ENCODE measurements around the gene PRELID1.
"Not testable (repeated sequence)": the region's sequence is repeated elsewhere in the genome, so short reads cannot be mapped to it uniquely, and the experiment has no call there.

The PRELID1 gene

DNA sequence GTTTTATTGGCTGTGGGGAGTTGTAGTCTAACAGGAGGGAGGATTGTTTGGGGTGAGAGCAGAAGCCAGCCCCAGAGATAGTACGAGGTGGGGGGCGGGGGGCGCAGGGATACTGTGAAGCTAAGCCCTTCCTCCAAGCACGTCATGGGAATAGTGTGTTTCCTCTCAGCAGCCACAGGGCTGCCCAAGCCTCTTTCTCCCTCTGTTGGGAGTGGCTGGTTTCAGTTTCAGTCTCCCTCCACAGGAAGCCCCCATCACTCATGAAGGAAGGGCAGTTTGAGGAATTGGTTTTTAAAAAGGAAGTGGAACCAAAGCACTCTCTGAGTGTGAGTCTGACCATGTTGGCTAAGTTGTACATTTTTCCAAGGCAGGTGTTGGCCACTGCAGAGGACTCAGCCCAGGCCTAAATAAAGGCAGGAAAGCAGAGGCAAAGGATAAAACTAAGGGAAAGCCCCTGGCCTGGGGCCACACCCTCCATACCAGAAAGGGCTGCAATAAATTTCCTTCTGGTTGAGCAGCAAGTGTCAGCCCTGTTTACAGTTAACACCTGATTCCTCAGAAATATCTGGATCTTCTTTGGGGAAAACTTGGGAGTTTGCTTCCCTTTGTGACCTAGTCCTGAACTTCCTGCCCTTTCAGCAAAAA, 3.2 kb upstream of the PRELID1 start:
- DNase-seq (ENCODE audit: low read depth in 2 of 2) = no peak

DNA sequence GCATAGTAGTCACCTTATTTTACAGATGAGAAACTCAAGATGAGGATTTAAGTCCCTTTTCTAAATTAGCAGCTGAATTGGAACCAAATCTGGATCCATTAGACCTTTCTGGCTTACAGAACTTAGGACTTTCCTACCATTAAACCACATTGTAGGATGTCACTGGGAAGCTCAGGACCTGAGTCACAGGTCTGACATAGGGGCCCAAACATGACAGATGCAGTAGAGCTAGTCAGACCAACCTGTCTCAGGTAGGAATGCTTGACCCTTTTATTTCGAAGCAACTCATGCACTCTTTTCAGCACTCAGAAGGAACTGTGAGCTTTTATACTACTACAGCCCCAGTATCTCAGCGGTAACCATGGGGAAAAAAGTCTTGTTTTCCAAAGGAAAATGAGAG, 2.6 kb upstream of the PRELID1 start:
- DNase-seq (ENCODE audit: low read depth in 2 of 2) = no peak

DNA sequence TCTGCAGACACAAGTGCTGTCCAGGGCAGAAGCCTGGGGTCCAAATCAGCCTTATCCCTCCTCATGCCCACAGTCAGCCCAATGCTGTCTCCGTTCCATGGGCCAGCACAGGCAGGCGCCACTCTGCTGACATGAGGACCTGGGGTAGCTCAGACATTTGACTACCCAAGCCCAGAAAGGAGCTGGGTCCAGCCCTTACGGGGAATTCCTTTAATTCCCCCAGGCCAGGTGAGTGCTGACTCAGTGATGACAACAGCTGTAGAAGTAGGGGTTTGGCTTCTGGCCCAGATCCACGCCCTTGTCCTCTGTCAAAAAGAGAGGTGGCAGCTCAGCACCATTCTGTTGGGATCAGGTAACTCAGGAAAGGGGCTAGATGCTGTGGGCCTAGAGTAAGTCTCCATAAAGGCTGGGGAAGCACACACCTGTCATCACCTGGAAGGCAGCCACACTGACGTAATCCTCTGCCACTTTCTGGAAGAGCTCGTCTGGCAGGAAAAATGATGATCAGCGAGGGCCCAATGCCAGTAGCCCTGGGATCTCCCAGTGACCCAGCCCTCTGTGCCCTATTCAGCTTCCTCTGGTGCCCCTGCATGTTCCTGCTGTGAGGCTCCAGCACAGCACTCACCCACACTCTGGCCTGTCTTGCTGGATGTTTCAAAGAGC, 2.0 kb upstream of the PRELID1 start:
- DNase-seq (ENCODE audit: low read depth in 2 of 2) = no peak

- DNase-seq (ENCODE audit: low read depth in 2 of 2) = no peak
Observed at GRCh38 chr5:177302354-177303110, 1.1 kb upstream of the PRELID1 start.

GRCh38 chr5:177303925-177304391, 359 bp downstream of the PRELID1 start:
- no peak for DNase-seq (ENCODE audit: low read depth in 2 of 2)

DNA sequence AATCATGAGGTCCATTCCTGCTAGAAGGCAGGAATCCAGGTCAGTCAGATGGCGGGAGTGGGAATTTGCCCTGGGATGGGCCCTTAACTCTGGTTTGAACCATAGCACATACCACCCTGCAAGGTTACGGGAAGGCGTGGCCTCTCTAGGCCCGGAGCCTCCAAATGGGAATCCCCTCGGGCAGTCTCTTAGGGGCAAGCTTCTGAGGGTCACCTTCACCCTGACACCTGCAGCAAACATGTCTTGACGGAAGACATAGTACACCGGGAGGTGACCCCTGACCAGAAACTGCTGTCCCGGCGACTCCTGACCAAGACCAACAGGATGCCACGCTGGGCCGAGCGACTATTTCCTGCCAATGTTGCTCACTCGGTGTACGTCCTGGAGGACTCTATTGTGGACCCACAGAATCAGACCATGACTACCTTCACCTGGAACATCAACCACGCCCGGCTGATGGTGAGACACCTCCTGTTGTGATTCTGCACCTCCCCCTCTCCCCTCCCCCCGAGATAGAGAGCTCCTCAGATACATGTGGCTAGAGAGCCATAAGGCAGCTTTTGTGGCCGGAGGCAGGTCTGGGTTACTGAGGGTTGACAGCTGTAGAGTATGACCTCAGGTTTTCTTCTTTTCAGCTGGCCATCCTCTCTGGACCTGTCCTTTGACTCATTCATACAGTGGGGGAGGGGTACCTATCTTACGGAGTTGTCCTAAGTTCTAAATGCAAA, 957 bp downstream of the PRELID1 start:
- no peak for DNase-seq (ENCODE audit: low read depth in 2 of 2)

- not testable (repeated sequence) for DNase-seq (ENCODE audit: low read depth in 2 of 2)
Observed at GRCh38 chr5:177306103-177306640, 2.6 kb downstream of the PRELID1 start.

- DNase-seq (ENCODE audit: low read depth in 2 of 2) = no peak
Observed at GRCh38 chr5:177306674-177307543, 3.3 kb downstream of the PRELID1 start.

DNA sequence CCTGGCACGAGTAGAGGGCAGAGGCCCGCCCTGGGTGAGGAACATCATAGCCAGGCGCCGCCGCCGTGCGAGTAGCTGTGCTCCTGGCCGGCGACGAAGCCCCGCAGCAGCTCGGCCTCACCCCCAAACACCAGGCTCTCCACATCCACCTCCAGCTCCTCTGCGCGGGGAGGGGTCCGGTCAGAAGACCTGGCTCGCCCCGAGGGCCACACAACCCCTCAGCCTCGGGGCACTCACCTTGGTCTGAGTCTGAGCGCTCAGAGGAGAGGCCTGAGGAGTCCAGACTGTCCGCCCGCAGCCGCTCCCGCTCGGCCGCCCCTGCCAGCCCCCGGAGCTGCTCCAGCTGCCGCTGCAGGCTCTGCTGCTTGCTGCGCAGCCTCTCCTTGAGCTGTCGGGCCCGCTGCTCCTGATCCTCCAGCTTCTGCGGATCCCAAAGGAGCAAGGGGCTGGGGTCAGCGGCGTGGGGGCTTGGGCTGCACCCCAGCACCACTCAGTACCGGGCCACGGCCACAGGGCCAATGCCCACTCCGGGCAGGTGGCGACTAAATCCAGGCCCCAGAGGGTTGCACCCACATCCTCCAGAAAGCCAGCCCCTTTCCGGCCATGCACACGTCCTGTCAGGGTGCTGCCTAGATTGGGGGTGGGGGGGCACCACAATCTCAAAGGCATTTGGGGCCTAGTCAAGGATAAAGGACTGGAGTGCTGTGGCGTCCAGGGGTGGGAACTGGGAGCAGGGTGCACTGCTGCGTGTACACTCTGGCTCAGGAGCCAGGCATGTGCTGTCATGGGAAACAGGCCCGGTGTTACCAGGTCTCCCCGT, 4.2 kb downstream of the PRELID1 start:
- no peak for DNase-seq (ENCODE audit: low read depth in 2 of 2)

DNA sequence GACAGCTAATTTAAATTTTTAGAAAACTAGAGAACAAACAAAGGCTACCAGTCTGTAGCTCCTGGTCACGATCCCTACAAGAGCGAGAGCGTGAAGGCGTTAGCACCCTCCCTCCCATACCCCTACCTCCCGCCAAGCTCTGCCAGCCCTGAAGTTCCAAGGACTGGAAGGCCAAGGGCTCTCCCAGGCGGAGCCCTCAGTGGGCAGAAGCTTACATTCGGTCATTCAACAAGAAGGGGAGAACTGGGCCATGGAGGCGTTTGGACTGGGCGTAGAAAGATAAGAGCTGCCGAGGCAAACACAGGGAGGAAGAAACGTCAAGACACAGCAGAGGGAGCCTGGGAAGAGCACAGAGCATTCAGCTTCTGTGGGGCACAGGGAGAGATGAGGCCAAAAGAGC, 5.1 kb downstream of the PRELID1 start:
- no peak for DNase-seq (ENCODE audit: low read depth in 2 of 2)

DNA sequence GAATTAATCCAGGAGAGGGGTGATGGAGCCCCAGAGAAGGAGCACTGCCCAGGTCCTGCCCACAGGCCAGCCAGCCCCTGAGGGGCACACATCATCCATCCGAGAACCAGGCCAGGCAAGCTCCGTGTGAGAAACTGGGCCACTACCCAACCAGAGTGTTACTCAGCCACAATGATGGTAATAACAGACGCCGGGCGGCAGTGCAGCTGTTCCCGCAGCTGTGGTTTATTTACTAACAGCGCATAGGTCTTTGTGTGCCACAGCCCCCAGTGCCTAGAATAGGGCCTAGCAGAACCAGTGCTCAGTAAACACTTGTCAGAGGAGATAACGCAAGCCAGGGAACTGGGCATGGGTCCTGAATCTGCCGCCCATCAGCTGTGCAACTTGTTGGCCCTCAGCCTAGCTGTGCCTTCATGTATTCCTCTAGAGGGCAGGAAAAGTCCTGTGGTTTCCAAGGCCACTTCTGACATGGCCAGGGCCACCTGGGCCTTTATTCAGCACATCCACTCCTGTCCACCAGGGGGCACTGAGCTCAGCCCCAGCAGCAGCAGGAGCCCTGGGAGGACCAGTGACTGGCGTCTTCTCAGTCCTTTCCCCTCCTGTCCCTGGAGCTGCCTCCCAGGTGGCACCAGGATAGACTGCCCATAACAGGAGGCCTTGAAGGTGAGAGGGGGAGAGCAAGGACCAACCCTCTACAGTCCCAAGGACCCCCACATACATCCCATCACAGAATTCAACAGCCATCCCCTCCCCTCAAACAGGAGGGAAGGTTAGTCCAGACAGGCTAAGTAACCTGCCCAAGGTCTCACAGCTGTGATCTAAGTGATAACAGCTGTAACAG, 6.0 kb downstream of the PRELID1 start:
- DNase-seq (ENCODE audit: low read depth in 2 of 2) = peak; percentile 51 to 64

- DNase-seq (ENCODE audit: low read depth in 2 of 2) = no peak
Observed at GRCh38 chr5:177310332-177310731, 6.7 kb downstream of the PRELID1 start.

GRCh38 chr5:177310757-177311391, 7.3 kb downstream of the PRELID1 start:
- DNase-seq (ENCODE audit: low read depth in 2 of 2) = no peak

DNA sequence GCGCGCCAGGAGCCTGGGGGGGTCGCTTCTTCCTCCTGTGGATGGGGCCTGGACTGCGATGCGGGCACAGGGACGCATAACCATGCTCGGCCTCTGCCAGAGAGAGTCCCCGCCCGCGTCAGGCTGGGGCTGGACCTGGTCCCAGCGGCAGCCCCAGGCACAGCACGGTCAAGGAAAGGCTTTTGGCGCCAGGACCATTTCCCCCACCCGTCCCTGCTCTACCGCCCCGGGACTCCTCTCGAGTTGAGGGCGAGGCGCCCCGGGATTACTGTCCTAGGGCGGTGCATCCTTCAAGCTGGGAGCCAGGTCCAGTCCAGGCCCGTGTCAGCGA, 7.8 kb downstream of the PRELID1 start:
- DNase-seq (ENCODE audit: low read depth in 2 of 2) = no peak

DNA sequence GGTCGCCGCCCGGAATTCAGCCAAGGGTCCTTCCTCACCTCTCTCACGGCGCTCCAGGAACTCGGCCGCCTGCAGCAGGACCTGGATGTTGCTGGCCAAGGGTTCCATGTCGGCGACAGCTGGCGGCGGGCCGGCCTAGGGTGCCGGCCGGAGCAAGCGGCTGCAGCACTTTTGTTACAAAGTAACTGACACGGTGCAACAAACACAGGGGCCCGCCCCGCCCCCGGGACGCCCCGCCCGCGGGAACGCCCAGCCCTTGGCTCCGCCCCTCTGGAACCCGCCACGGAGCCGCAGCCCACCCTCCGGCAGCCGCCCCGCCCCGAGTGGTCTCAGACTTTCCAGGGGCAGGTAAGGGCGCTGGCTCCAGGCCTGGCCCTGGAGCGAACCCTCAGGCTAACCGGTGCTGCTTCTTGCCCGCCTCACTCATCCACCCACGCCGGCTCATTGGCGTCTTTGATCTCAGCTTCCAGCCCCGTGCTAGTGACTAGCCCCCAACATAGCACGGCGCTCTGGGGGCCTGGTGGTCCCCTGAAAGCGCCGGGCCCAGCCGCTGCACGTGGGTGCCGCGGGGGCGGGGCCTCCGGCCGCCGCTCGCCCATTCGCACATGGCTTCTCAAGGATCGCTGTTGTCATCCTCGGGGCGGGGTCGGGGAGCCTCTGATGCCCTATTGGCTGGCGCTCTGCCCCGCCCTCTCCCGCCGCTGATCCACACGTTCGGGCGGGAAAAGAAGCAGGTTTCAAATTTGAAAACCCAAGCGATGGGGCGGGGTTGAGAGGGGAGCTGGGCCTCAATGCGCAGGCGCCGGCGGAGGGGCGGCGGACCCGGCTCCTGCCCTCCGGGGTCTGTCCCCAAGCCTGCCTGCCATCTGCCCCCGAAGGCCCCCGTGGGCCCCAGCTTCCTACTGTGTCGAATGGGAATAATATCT, 8.4 kb downstream of the PRELID1 start, which contains the start of gene MXD3:
Gene MXD3 (minus strand): TSS at position 176 of the 926 bp plus-strand sequence. CDS start 68 bp downstream, at position 108.
- DNase-seq (ENCODE audit: low read depth in 2 of 2) = peak; percentile 89 to 98

- peak in 1 of 2 experiments; percentile 52 for DNase-seq (ENCODE audit: low read depth in 2 of 2)
Observed at GRCh38 chr5:177312649-177313181, 9.1 kb downstream of the PRELID1 start.
